HepG2 (cell line): ENCODE measurements around the gene S1PR5. TPM values are rescaled to one million over a fixed set of nuclear protein-coding genes. Genes with fewer than 3 reads are reported as not detected.

Experiments
- AGO1 ChIP-seq: fragments of 200-400 bp; formaldehyde crosslinking; IDR thresholded peaks from 2 replicates; pipeline ENCODE4 v1.6.1; 2017; ENCODE audit warnings: mild to moderate bottlenecking, low read depth, low read length, moderate library complexity; ENCODE audit not compliant: poor library complexity, severe bottlenecking
- CEBPZ ChIP-seq: IDR thresholded peaks from 2 replicates; pipeline ENCODE4 v1.6.1; 2012; ENCODE audit warnings: low read length, improper control_type of control experiment
- GPN1 ChIP-seq: sonication (generic); formaldehyde crosslinking; IDR thresholded peaks from 2 replicates; pipeline ENCODE4 v1.5.1; 2020; ENCODE audit warnings: missing genetic modification reagents, borderline replicate concordance
- HHEX ChIP-seq: IDR thresholded peaks from 2 replicates; pipeline ENCODE4 v1.6.1; 2016; ENCODE audit warnings: control low read depth
- HOXD1 ChIP-seq: sonication (generic); formaldehyde crosslinking; IDR thresholded peaks from 2 replicates; pipeline ENCODE4 v1.5.0; 2020; ENCODE audit warnings: missing genetic modification reagents
- IRF1 ChIP-seq: sonication (generic); formaldehyde crosslinking; IDR thresholded peaks from 2 replicates; pipeline ENCODE4 v1.4.0; 2020; ENCODE audit warnings: low read depth, mild to moderate bottlenecking, missing genetic modification reagents
- KLF13 ChIP-seq: sonication (generic); formaldehyde crosslinking; IDR thresholded peaks from 2 replicates; pipeline ENCODE4 v1.4.0; 2020; ENCODE audit warnings: mild to moderate bottlenecking, missing genetic modification reagents
- NFIB ChIP-seq: sonication (generic); formaldehyde crosslinking; IDR thresholded peaks from 2 replicates; pipeline ENCODE4 v1.9.0; 2021; ENCODE audit warnings: missing genetic modification reagents, mild to moderate bottlenecking, borderline replicate concordance
- PCBP1 ChIP-seq: fragments of 200-400 bp; formaldehyde crosslinking; IDR thresholded peaks from 2 replicates; pipeline ENCODE4 v1.6.1; 2017; ENCODE audit warnings: mild to moderate bottlenecking, low read depth, low read length, borderline replicate concordance
- RBM22 ChIP-seq: fragments of 200-400 bp; formaldehyde crosslinking; optimal IDR thresholded peaks from 2 replicates; pipeline ENCODE3; 2017; ENCODE audit warnings: mild to moderate bottlenecking, low read length, moderate library complexity
- TARDBP ChIP-seq: sonication (generic); formaldehyde crosslinking; IDR thresholded peaks from 2 replicates; pipeline ENCODE4 v1.8.0; 2022; ENCODE audit warnings: mild to moderate bottlenecking, missing genetic modification reagents
- ZC3H4 ChIP-seq: sonication (generic); formaldehyde crosslinking; IDR thresholded peaks from 2 replicates; pipeline ENCODE4 v1.4.0; 2020; ENCODE audit warnings: missing genetic modification reagents, borderline replicate concordance
- ZNF354B ChIP-seq: sonication (generic); formaldehyde crosslinking; IDR thresholded peaks from 2 replicates; pipeline ENCODE4 v1.8.0; 2022; ENCODE audit warnings: mild to moderate bottlenecking, missing genetic modification reagents
- ZNF414 ChIP-seq: sonication (generic); formaldehyde crosslinking; IDR thresholded peaks from 2 replicates; pipeline ENCODE4 v1.5.0; 2020; ENCODE audit warnings: missing genetic modification reagents
- ZNF503 ChIP-seq: sonication (generic); formaldehyde crosslinking; IDR thresholded peaks from 2 replicates; pipeline ENCODE4 v1.4.0; 2020; ENCODE audit warnings: missing genetic modification reagents
- ZNF770 ChIP-seq: sonication (generic); formaldehyde crosslinking; IDR thresholded peaks from 2 replicates; pipeline ENCODE4 v1.5.0; 2020; ENCODE audit warnings: mild to moderate bottlenecking, missing genetic modification reagents
- ZNF782 ChIP-seq: sonication (generic); formaldehyde crosslinking; IDR thresholded peaks from 2 replicates; pipeline ENCODE4 v1.4.0; 2020; ENCODE audit warnings: missing genetic modification reagents, mild to moderate bottlenecking, borderline replicate concordance
- ZNF839 ChIP-seq: sonication (generic); formaldehyde crosslinking; IDR thresholded peaks from 2 replicates; pipeline ENCODE4 v1.4.0; 2020; ENCODE audit warnings: missing genetic modification reagents, mild to moderate bottlenecking, borderline replicate concordance
- ZNF841 ChIP-seq: sonication (generic); formaldehyde crosslinking; IDR thresholded peaks from 2 replicates; pipeline ENCODE4 v1.8.1; 2023; ENCODE audit warnings: missing genetic modification reagents, borderline replicate concordance
- polyA plus RNA-seq, 8 experiments: library from polyadenylated mRNA; depleted of rRNA in 3 of 8; stranded (reverse) in 7 of 8; unstranded in 1 of 8; fragments of >200 nt; fragmentation: Illumina TruSeq in 4 of 8; extraction: Trizol in 4 of 8; gene quantifications; 2 replicates each; pipeline versions ENCODE4 v1.2.1 to v1.2.3, GENCODE V29; 2011 to 2016; ENCODE audit warnings: low read depth in 4 of 8, missing spikeins in 1 of 8, mixed read lengths in 1 of 8; ENCODE audit not compliant: insufficient read depth in 1 of 8
- total RNA-seq, 5 experiments: library from RNA; depleted of rRNA; stranded (reverse); fragments of >200 nt; fragmentation: Illumina TruSeq; extraction: Trizol; gene quantifications; 2 replicates each; pipeline ENCODE4 v1.2.3, GENCODE V29; 2016; ENCODE audit warnings: low read depth in 1 of 5

Gene S1PR5
- total and polyA plus RNA-seq, 2 of the 13 experiments (the other 11 are each of a cell fraction or from before 2014, with no cell fraction given) = 0.04 TPM; not detected in 1

- TF ChIP-seq AGO1 = no peak
- TF ChIP-seq ZNF841 (CRISPR knock-in tag) = no peak; the same call in 1 of the 2 replicates
- TF ChIP-seq HHEX (CRISPR knock-in tag) = no peak
- 0 out of 2 replicates have a peak, but pooled peaks have one; percentile 27 for TF ChIP-seq TARDBP (CRISPR knock-in tag)
- TF ChIP-seq ZNF782 = peak; percentile 94; the same call in 1 of the 2 replicates
- TF ChIP-seq HOXD1 (CRISPR knock-in tag) = peak; percentile 68; the same call in 1 of the 2 replicates
- TF ChIP-seq ZNF503 (CRISPR knock-in tag) = peak; percentile 38; the same call in 1 of the 2 replicates
- no peak for TF ChIP-seq KLF13
- TF ChIP-seq GPN1 (CRISPR knock-in tag) = peak; percentile 84; the same call in 1 of the 2 replicates
- no peak for TF ChIP-seq NFIB
- TF ChIP-seq IRF1 = 0 out of 2 replicates have a peak, but pooled peaks have one; percentile 59
- TF ChIP-seq RBM22 = no peak
- no peak for TF ChIP-seq ZNF770 (CRISPR knock-in tag)
- TF ChIP-seq ZNF839 (CRISPR knock-in tag) = 0 out of 2 replicates have a peak, but pooled peaks have one; percentile 19
- 0 out of 2 replicates have a peak, but pooled peaks have one; percentile 58 for TF ChIP-seq ZNF414
- peak; percentile 33; the same call in 1 of the 2 replicates for TF ChIP-seq ZC3H4 (CRISPR knock-in tag)
- no peak for TF ChIP-seq CEBPZ
- TF ChIP-seq PCBP1 = 0 out of 2 replicates have a peak, but pooled peaks have one; percentile 1
- no peak for TF ChIP-seq ZNF354B (CRISPR knock-in tag)
These were observed 48.5 kb upstream of the S1PR5 start, which contains the start of gene KRI1 (continued) for GRCh38 chr19:10565567-10566407.
